ENCODE results near the gene TUBG1.
A peak's percentile ranks its signal among the peaks of the same experiment; 100 is the strongest.

DNA sequence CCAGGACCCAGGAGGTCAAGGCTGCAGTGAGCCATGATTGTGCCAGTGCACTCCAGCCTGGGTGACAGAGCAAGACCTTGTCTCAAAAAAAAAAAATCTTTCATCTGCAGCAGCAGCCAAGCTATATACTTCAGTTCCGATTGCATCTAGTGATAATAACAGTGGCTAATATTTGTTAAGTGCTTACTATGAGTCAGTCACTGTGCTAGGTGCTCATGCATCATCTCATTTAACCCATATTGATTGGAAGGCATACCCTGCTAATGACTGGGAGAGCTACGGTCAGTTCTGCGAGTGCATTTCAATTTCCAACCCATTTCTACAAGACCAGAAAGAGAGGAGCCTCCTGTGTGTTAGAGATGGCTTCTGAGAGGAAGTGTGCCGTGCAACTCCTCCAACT is 41.9 kb downstream of the TUBG1 start:
- no peak for TF ChIP-seq POLR2A (IDR thresholded peaks at IDR 0.05; ENCODE audit: low read depth, low read length)
- TF ChIP-seq POLR2AphosphoS5 (IDR thresholded peaks at IDR 0.05; ENCODE audit: low read depth, low read length) = no peak
- no peak for TF ChIP-seq TAF1 (IDR thresholded peaks at IDR 0.05; ENCODE audit: low read depth, low read length)
- TF ChIP-seq SPI1 (IDR thresholded peaks at IDR 0.05; ENCODE audit: low read depth, low read length) = peak; percentile 29; the same call in 1 of the 2 replicates
- no peak for TF ChIP-seq PAX5 (IDR thresholded peaks at IDR 0.05; ENCODE audit: insufficient read depth, low read length, severe bottlenecking)
- no peak for TF ChIP-seq POU2F2 (IDR thresholded peaks at IDR 0.05; ENCODE audit: low read depth, low read length)

All from GM12891 (cell line).